ENCODE results near the gene PTPN9.
"Not testable (repeated sequence)": the region's sequence is repeated elsewhere in the genome, so short reads cannot be mapped to it uniquely, and the experiment has no call there.

Gene PTPN9

DNA sequence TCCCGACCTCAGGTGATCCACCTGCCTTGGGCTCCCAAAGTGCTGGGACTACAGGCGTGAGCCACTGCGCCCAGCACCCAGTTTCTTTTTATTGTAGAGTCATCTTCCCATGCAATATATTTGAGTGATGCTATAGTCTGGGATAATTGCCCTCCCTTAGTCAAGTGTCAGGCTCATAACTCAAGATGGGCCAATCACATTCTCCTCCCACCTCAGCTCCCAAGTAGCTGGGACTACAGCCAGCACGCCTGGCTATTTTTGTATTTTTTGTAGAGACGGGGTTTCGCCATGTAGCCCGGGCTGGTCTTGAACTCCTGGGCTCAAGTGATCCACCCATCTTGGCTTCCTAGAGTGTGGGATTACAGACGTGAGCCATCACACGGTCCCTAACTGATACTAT, 15.2 kb upstream of the PTPN9 start:
- Mint-ChIP-seq H3K4me1 (ENCODE audit: low read depth) (peaks cover 23% of the 10 kb centered on the region), H3K9me3 (no peaks in the 10 kb centered on the region), H3K27ac (no peak overlapping the region), H3K27me3 (no peaks in the 10 kb centered on the region), H3K36me3 (ENCODE audit: low read depth) (peaks cover 61% of the 10 kb centered on the region), H3K4me3 (no peak overlapping the region)

DNA sequence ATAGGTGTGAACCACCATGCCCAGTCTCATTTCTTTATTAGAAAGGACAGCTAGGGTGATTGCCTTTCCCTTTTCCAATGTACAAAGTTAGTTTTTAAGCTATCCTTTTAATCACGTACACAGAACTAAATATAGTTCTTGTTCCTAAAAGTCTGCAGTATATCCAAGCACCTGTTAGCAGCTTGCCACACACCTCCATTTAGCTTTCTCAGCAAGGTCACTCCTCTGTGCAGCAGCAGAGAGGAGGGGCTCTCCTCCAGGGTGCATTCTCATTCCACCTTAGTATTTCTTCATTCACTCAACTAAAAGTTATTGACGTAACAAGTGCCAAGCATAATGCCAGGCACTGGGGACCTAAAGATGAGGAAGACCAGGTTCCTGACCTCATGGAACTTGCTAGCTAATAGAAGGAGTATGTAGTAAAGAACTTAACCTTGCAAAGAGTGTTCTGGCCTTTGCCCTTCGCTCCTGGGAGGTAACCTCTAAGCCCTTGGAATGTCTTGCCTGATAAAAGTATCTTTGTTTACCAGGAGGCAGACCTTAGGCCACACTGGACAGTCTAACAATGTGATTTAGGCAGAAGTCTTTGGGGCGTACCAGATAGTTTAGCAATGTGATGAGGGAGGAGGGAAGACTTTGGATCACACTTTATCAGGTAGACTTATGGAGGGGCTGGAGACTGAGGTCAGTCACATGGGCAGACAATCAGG, 12.7 kb upstream of the PTPN9 start:
- H3K36me3 Mint-ChIP-seq (ENCODE audit: low read depth): peaks cover 54% of the 10 kb centered on the region
- H3K27me3 Mint-ChIP-seq: no peaks in the 10 kb centered on the region
- H3K9me3 Mint-ChIP-seq: no peaks in the 10 kb centered on the region
- H3K4me3 Mint-ChIP-seq: no peak overlapping the region
- peaks cover 5% of the 10 kb centered on the region for H3K4me1 Mint-ChIP-seq (ENCODE audit: low read depth)
- no peak overlapping the region for H3K27ac Mint-ChIP-seq

DNA sequence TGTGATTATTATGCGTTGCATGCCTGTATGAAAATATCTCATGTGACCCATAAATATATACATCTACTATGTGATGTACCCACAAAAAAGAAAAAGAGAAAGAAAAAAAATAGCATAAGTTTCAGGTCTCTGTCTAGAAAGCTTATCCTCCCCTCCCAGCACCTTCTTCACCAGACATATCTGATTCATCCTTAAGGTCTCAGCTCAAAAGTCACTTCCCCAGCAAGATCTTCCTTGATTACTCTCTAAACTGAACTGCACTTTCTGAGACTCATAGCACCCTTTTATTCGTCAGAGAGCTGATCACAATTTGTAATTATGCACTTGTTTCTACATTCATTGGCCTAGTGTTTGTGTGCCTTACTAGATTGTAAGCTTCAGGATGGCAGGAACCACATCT, 11.1 kb upstream of the PTPN9 start:
- H3K27ac Mint-ChIP-seq: no peak overlapping the region
- H3K9me3 Mint-ChIP-seq: no peaks in the 10 kb centered on the region
- no peak overlapping the region for H3K4me3 Mint-ChIP-seq
- peaks cover 44% of the 10 kb centered on the region for H3K36me3 Mint-ChIP-seq (ENCODE audit: low read depth)
- H3K4me1 Mint-ChIP-seq (ENCODE audit: low read depth): peaks cover 4% of the 10 kb centered on the region
- no peaks in the 10 kb centered on the region for H3K27me3 Mint-ChIP-seq

DNA sequence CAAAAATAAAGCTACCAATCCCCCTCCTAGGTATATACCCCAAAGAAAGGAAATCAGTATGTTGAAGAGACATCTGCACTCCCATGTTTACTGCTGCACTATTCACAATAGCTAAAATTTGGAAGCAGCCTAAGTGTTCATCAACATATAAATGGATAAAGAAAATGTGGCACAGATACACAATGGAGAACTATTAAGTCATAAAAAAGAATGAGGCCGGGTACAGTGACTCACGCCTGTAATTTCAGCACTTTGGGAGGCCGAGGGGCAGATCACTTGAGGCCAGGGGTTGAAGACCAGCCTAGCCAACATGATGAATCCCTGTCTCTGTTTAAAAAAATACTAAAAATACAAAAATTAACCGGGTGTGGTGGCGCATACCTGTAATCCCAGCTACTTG, 10.0 kb upstream of the PTPN9 start:
- Mint-ChIP-seq H3K27ac (no peak overlapping the region), H3K4me3 (no peak overlapping the region), H3K36me3 (ENCODE audit: low read depth) (peaks cover 37% of the 10 kb centered on the region), H3K9me3 (no peaks in the 10 kb centered on the region), H3K27me3 (no peaks in the 10 kb centered on the region), H3K4me1 (ENCODE audit: low read depth) (peaks cover 4% of the 10 kb centered on the region)

DNA sequence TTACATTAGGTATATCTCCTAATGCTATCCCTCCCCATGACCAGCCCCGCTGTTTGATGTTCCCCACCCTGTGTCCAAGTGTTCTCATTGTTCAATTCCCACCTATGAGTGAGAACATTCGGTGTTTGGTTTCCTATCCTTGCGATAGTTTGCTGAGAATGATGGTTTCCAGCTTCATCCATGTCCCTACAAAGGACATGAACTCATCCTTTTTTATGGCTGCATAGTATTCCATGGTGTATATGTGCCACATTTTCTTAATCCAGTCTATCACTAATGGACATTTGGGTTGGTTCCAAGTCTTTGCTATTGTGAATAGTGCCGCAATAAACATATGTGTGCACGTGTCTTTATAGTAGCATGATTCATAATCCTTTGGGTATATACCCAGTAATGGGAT, 7.3 kb upstream of the PTPN9 start:
- not testable (repeated sequence) for H3K4me1 Mint-ChIP-seq (ENCODE audit: low read depth); H3K4me3 Mint-ChIP-seq

DNA sequence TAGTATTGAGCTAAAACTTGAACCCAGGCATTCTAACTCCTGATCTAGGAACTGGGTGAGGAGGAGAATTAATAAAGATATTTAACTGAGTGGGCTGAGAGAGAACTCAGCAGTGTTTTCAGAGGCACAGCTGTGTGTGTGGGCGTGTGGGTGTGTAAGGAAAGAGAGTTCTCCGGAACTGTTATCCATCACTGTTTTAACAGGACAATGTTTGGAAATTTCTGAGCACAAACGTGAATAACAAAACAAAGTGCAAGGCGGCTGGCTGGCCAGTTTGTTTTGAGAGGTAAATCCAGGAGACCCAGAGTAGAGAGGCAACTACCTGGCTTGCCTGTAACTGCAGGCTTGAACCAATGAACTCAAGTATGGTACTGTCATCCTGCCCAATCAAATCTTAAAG, 5.0 kb upstream of the PTPN9 start:
- no peak overlapping the region for H3K4me3 Mint-ChIP-seq
- H3K4me1 Mint-ChIP-seq (ENCODE audit: low read depth): peaks cover 6% of the 10 kb centered on the region
- no peaks in the 10 kb centered on the region for H3K9me3 Mint-ChIP-seq
- no peak overlapping the region for H3K27ac Mint-ChIP-seq
- no peaks in the 10 kb centered on the region for H3K27me3 Mint-ChIP-seq
- H3K36me3 Mint-ChIP-seq (ENCODE audit: low read depth): peaks cover 19% of the 10 kb centered on the region

More for the DNA sequence above, 7.3 kb upstream of the PTPN9 start:
- H3K27ac Mint-ChIP-seq, H3K9me3 Mint-ChIP-seq, H3K27me3 Mint-ChIP-seq: not testable (repeated sequence)
- H3K36me3 Mint-ChIP-seq (ENCODE audit: low read depth): peaks cover 30% of the 10 kb centered on the region

DNA sequence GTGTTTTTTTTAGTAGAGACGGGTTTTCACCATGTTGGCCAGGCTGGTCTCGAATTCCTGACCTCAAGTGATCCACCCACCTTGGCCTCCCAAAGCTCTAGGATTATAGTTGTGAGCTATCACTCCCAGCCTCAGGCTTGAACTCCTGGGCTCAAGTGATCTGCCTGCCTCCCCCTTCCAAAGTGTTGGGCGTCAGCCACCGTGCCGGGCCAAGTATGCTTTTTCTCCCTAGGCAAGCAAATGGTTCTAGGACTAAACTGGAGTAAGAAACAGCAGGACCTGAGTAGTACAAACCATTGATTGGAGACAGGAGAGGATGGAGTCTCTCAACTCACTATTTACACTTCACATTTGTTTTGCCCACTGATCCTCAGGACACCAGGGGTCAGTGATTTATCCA, 4.6 kb upstream of the PTPN9 start:
- H3K4me1 Mint-ChIP-seq (ENCODE audit: low read depth): peaks cover 6% of the 10 kb centered on the region

DNA sequence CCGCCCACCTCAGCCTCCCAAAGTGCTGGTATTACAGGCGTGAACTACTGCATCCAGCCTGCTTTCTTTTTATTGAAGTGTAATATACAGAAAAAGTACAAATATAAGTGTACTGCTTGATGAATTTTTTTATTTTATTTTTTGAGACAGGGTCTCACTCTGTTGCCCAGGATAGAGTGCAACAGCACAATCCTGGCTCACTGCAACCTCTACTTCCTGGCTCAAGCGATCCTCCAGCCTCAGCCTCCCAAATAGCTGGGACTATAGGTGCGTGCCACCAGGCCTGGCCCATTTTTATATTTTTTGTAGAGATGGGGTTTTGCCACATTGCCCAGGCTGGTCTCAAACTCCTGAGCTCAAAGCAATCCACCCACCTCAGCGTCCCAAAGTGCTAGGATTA, 3.8 kb upstream of the PTPN9 start:
- not testable (repeated sequence) for H3K27ac Mint-ChIP-seq; H3K4me3 Mint-ChIP-seq; H3K27me3 Mint-ChIP-seq; H3K9me3 Mint-ChIP-seq; H3K4me1 Mint-ChIP-seq (ENCODE audit: low read depth)
- H3K36me3 Mint-ChIP-seq (ENCODE audit: low read depth): peaks cover 14% of the 10 kb centered on the region

More for the DNA sequence above, 4.6 kb upstream of the PTPN9 start:
- H3K27me3 Mint-ChIP-seq: no peaks in the 10 kb centered on the region
- no peak overlapping the region for H3K27ac Mint-ChIP-seq
- peaks cover 19% of the 10 kb centered on the region for H3K36me3 Mint-ChIP-seq (ENCODE audit: low read depth)
- no peaks in the 10 kb centered on the region for H3K9me3 Mint-ChIP-seq
- H3K4me3 Mint-ChIP-seq: no peak overlapping the region

DNA sequence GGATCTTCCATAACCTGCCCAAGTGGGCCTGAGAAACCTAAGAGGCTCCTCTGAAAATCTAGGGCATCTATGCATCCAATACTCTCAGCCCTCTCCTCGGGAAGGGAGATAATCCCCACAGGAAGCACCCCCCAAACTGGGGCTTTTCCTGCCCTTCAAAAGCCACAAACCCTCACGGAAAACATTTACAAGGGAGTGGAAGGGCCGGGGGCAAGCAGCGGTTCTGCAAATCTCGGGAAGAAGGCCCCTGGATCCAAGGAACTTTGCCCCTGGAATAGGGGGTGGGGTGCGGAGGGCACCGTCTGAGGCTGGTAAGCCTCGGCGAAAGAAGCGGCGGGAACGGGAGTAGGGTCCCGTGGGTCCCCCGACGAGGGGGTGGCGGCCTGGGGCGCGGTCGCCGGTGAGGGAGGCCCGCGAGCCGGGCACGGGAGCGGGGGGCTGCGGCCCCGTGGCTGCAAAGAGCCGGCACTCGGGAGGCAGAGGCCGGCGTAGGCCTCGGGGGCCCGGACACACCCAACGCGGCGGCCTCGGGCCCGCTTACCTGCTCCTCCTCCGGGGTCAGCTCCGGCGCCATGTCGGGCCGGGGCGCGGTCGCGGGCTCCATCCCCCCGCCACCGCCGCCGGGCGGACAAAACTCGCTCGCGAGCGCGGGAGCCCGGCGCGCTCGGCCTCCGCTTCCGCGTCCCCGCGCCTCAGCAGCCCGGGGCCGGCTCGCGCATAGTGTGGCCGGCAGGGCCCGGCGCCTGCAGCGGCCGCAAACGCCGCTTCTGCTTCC, 755 bp downstream of the PTPN9 start:
- Mint-ChIP-seq H3K36me3 (ENCODE audit: low read depth) (no peaks in the 10 kb centered on the region), H3K4me1 (ENCODE audit: low read depth) (peaks cover 22% of the 10 kb centered on the region), H3K27me3 (no peaks in the 10 kb centered on the region), H3K27ac (peak overlapping the region; percentile 93), H3K4me3 (peak overlapping the region; percentile 89), H3K9me3 (no peaks in the 10 kb centered on the region)

DNA sequence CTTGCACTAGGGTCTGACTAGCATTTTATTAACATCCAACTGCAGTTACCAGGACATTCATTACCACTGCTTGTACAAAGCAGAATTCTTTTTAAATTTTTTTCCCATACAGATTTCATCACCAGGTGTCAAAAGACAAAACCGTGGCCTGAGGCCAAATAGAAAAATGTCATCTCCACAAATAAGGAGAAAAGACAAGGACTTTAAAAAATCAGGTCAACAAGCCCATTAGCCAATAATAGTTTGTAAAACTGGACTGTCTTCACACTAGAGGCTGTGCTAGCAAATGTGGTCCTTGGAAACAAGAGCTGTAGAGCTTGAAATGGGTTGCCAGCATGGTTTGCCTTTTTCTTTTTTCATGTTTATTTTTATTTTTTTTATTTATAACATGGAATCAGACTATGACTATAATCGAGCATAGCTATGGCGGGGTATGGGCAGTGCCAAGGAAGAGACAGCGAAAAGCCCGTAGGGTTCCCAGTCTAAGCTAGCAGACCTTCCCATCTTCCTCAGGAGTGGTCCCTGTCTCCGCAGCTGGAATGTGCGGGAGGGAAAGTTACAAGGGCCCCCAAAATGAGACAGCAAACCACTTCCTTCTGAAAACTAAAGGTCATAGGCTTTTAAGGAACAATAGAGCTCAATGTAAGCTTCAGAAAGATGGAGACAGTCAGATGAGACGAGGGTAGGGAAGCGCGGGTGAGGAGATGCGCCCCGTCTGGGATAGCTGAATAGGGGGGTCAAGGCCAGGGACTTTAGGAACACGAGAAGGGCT, 1.5 kb downstream of the PTPN9 start:
- no peaks in the 10 kb centered on the region for H3K36me3 Mint-ChIP-seq (ENCODE audit: low read depth)
- no peaks in the 10 kb centered on the region for H3K9me3 Mint-ChIP-seq
- peaks cover 28% of the 10 kb centered on the region for H3K4me1 Mint-ChIP-seq (ENCODE audit: low read depth)

DNA sequence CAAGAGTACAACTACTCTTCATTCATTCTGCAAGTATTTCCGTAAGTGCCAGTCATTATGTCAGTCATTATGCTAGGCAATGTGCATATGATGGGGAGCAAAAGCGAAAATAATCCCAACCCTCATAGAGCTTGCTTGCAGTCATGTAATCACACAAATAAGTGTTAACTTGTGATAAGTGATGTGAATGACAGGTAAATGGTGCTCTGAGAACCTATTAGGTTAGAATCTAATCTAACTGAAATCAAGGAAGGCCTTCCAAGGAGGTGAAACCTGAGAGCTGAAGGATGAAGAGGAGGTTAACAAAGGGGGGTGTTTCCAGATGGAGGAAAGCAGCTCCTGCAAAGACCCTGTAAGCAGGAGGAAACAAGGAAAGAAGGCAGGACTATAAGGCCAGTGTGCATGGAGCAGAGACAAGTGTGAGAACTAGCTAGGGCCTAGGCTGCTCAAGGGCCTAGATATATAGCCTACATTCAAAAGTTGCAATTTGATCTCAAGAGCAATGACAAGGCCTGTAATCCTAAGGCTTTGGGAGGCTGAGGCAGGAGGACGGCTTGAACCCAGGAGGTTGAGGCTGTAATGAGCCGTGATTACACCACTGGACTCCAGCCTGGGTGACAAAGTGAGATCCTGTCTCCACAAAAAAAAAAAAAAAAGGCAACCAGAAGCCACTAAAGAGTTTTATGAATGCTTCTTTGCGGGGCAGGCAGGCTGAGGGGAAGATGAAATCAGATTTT, 5.3 kb downstream of the PTPN9 start:
- H3K4me1 Mint-ChIP-seq (ENCODE audit: low read depth): peaks cover 22% of the 10 kb centered on the region
- H3K27me3 Mint-ChIP-seq: no peaks in the 10 kb centered on the region
- no peak overlapping the region for H3K4me3 Mint-ChIP-seq
- no peaks in the 10 kb centered on the region for H3K9me3 Mint-ChIP-seq
- no peaks in the 10 kb centered on the region for H3K36me3 Mint-ChIP-seq (ENCODE audit: low read depth)
- H3K27ac Mint-ChIP-seq: no peak overlapping the region

More for the DNA sequence above, 1.5 kb downstream of the PTPN9 start:
- peak overlapping the region; percentile 93 for H3K27ac Mint-ChIP-seq
- H3K27me3 Mint-ChIP-seq: no peaks in the 10 kb centered on the region
- H3K4me3 Mint-ChIP-seq: peak overlapping the region; percentile 89

DNA sequence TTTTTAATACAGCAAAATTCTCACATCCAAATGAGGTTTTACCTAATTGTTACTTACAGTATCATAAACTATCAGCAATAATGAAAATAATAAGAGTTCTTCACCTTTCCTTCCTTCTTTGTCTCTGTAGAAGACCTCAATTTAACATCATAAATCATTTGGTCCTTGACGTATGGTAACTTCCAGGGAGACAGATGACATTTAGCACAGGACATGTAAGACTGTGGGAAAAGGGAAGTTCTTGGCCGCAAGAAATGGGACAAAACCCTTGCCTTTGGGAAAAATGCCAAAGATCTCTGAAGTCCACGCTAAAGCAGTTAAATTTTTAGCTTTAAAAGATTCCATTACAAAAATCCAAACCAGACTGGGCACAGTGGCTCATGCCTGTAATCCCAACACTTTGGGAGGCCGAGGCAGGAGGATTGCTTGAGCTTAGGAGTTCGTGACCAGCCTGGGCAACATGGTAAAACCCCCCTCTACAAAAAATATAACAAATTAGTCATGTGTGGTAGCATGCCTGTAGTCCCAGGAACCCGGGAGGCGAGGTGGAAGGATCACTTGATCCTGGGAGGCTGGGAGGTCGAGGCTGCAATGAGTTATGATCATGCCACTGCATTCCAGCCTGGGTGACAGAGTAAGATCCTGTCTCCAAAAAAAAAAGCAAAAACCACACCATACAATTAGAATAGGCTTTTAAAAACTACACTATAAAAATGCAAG, 8.8 kb downstream of the PTPN9 start:
- H3K27me3 Mint-ChIP-seq: no peaks in the 10 kb centered on the region
- no peak overlapping the region for H3K4me3 Mint-ChIP-seq
- H3K9me3 Mint-ChIP-seq: no peaks in the 10 kb centered on the region
- H3K36me3 Mint-ChIP-seq (ENCODE audit: low read depth): no peaks in the 10 kb centered on the region
- no peak overlapping the region for H3K27ac Mint-ChIP-seq
- H3K4me1 Mint-ChIP-seq (ENCODE audit: low read depth): peaks cover 10% of the 10 kb centered on the region

DNA sequence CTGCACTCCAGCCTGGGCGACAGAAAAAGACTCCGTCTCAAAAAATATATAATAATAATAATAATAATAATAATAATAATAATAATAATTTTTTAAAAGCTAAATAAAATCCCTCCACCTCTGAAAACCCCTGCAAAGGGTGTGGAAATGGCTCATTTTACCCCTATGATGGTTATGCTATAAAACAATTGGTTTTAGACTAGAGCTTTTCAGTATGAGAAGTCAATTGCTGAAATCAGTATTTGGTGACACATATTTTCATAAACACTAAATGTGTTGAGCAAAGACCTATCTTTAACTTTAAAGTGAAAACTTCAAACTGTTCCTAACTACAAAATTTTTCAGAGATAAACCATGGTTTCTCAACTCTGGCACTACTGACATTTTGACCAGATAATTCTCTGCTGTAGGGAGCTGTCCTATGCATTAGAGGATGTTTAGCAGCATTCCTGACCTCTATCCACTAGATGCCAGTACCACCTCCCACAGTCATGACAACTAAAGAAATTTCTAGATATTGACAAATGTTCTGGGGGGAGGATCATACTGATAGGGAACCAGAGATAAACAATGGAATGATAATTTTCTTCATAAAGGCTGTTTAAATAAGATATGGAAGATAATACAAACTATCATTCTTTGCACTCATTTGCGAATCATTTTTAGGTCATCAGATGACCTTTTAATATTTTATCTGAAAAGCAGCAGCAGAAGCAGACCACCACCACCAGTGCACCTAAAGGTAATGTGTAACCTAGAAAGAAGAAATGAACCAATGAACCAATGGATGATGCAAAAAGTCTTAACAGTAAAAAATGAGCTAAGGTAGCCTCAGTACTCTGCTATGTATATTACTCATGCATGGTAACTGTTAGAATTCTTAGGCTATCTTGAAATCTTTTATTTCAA, 13.8 kb downstream of the PTPN9 start:
- peaks cover 1% of the 10 kb centered on the region for H3K36me3 Mint-ChIP-seq (ENCODE audit: low read depth)
- no peaks in the 10 kb centered on the region for H3K4me1 Mint-ChIP-seq (ENCODE audit: low read depth)
- no peak overlapping the region for H3K4me3 Mint-ChIP-seq
- no peaks in the 10 kb centered on the region for H3K27me3 Mint-ChIP-seq
- H3K27ac Mint-ChIP-seq: no peak overlapping the region
- no peaks in the 10 kb centered on the region for H3K9me3 Mint-ChIP-seq
